ENCODE results near the gene TBL1XR1. TPM values are rescaled to one million over a fixed set of nuclear protein-coding genes. Genes with fewer than 3 reads are reported as not detected.

The TBL1XR1 gene
- total and polyA plus RNA-seq, 2 donors (not counting 3 experiments of a cell fraction or from before 2014, with no cell fraction given): 26.9 to 146 TPM

GRCh38 chr3:176978441-176978840, 218.8 kb downstream of the TBL1XR1 start:
- Histone ChIP-seq H3K9me3 (replicated peaks; ENCODE audit: control insufficient read depth, insufficient read depth, low read length) (no peaks in the 10 kb centered on the region), H3K4me2 (ENCODE audit: insufficient read depth, low read length) (no peak overlapping the region), H3K4me1 (ENCODE audit: control insufficient read depth, extremely low read depth, insufficient read depth, low read length) (peaks cover 9% of the 10 kb centered on the region), H3K27ac (ENCODE audit: insufficient read depth, low read depth, low read length) (peak overlapping the region; percentile 2), H2AFZ (ENCODE audit: low read depth, low read length) (peak overlapping the region; percentile 23), H4K20me1 (replicated peaks; ENCODE audit: control insufficient read depth, extremely low read depth, insufficient read depth, low read length) (no peaks in the 10 kb centered on the region), H3K4me3 (replicated peaks in 1 of 3; ENCODE audit: insufficient read depth in 1 of 3, low read depth in 1 of 3, low read length in 3 of 3) (no peak overlapping the region), H3K27me3 (ENCODE audit: control insufficient read depth in 2 of 2, insufficient read depth in 2 of 2, low read length in 2 of 2) (no peaks in the 10 kb centered on the region), H3K9ac (replicated peaks; ENCODE audit: extremely low read depth, insufficient read depth, low read length) (no peak overlapping the region), H3K36me3 (ENCODE audit: control insufficient read depth in 2 of 2, extremely low read depth in 1 of 2, insufficient read depth in 2 of 2, low read length in 2 of 2) (no peaks in the 10 kb centered on the region), H3K79me2 (ENCODE audit: control insufficient read depth, insufficient read depth, low read length) (no peaks in the 10 kb centered on the region), H3K9me1 (replicated peaks; ENCODE audit: control insufficient read depth, extremely low read depth, insufficient read depth, low read length) (no peaks in the 10 kb centered on the region)
- no TSS peak for BruUV-seq (replicated peaks)
- POLR2A ChIA-PET: interaction anchor here (0.7 kb wide), 1 partner anchor 17 kb away, joined by 3 read pairs; no protein-coding TSS in a partner anchor
- peak; percentile 61 for FAIRE-seq
- dilution Hi-C loops (cut with MboI; ENCODE audit: extremely low pct_ligation_motif_present, low sequenced_read_pairs) (no loop called here), intact Hi-C loops (cut with micrococcal nuclease) (no loop called here)
- TF ChIP-seq EZH2 (IDR thresholded peaks at IDR 0.05; ENCODE audit: borderline replicate concordance, low read depth, low read length, severe bottlenecking) (no peak), MYC (IDR thresholded peaks at IDR 0.05; ENCODE audit: low read depth, low read length) (no peak), POLR2AphosphoS5 (IDR thresholded peaks at IDR 0.05; ENCODE audit: insufficient read depth, low read depth, low read length) (no peak), GATA2 (IDR thresholded peaks at IDR 0.05; ENCODE audit: insufficient read depth, insufficient read length, low read depth, low read length) (peak; percentile 78), CTCF (IDR thresholded peaks at IDR 0.05; ENCODE audit: extremely low read depth in 1 of 2, insufficient read depth in 1 of 2, low read depth in 1 of 2, low read length in 2 of 2) (no peak), FOS (IDR thresholded peaks at IDR 0.05; ENCODE audit: borderline replicate concordance, insufficient read depth, low read length) (peak; percentile 46), POLR2A (IDR thresholded peaks at IDR 0.05; ENCODE audit: low read depth, low read length) (no peak), JUN (IDR thresholded peaks at IDR 0.05; ENCODE audit: borderline replicate concordance, insufficient read depth, insufficient read length, low read depth) (peak; percentile 70)
- TF ChIP-seq, protein P1, sequence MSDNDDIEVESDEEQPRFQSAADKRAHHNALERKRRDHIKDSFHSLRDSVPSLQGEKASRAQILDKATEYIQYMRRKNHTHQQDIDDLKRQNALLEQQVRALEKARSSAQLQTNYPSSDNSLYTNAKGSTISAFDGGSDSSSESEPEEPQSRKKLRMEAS (IDR thresholded peaks at IDR 0.05; ENCODE audit: insufficient read depth, insufficient read length): peak; percentile 31
- CTCF ChIA-PET: interaction anchor here (0.7 kb wide), 1 partner anchor 9 kb away, joined by 3 read pairs; no protein-coding TSS in a partner anchor
- DNase-seq (ENCODE audit: low read depth, low spot score): peak; percentile 34

All from endothelial cell of umbilical vein (primary cell).